GM12872 (cell line): ENCODE data around the gene FRMD1.

Source experiments
- CTCF ChIP-seq: IDR thresholded peaks from 3 replicates; pipeline ENCODE4 v1.5.1; 2011; ENCODE audit warnings: low read depth, mild to moderate bottlenecking, low read length, moderate library complexity; ENCODE audit not compliant: insufficient read depth

FRMD1 gene

GRCh38 chr6:168044521-168045130 lies 34.4 kb downstream of the FRMD1 start:
- TF ChIP-seq CTCF = no peak

GRCh38 chr6:168043848-168044415 lies 35.1 kb downstream of the FRMD1 start:
- no peak for TF ChIP-seq CTCF

DNA sequence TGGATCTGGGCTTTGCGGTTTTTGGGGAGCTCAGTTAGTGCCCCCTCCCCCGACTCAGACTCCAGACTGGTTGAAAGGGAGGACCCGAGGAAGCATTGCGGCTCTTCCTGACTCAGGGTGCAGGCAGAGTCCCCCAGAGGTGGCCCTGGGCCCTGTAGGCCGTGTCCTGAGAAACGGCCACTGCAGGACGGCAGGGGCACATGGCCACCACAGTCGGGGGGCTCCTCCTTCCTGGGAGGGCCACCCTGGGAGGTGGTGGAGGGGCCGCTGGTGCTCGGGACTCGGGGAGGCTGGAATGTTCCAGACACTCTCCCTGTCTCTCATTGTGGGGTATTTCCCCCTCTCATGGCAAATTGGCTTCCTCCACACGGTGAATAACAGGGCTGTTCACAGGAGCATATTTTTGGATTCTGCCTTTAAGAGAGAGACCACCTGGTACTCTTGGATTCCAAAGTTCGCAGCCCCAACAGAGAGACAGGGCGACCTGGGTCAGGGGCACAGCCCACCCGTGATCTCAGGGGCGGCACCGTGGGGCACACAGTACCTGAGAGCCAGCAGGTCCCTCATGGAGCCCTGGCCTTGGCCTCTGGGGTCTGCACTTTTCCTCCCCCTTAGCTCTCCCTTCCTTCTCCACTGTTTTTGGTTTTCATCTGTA lies 35.7 kb downstream of the FRMD1 start:
- TF ChIP-seq CTCF = no peak

DNA sequence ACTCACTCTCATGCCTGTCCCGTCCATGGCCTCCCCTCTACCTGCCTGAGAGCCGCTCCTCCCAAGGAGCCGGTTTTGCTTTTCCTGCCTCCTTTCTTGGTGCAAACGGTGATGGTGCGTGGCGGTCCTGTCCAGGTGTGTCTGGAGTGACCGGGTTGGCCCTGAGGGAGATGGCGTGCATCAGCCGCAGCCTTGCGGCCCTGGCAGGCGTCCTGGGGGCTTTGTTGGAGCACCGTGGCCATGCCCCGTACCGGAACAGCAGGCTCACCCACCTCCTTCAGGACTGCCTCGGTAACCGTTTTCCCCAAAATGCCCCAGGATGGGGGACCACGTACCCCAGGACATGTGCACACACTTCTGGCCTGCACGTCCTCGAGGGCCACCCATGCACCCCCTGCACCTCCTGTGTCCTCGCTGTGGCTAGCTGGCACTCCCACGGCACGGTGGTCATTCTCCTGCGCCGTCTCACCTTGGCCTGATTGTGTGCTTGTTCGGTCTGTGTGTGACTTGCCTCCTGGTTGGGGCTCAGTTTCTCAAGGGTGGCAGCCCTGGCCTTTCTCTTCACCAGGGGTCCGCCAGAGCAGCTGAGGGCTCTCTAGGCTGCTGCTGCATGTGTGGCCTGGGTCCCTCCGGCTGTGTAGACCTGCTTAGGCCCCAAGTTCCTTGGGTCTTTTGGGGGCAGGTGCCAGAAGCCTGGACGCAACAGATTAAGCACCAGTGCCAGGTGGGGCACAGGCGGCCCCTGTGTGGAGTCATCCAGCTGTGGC lies 36.4 kb downstream of the FRMD1 start:
- no peak for TF ChIP-seq CTCF

GRCh38 chr6:168041928-168042327 lies 37.1 kb downstream of the FRMD1 start:
- no peak for TF ChIP-seq CTCF

- TF ChIP-seq CTCF = no peak
Measured at GRCh38 chr6:168040856-168041496, 38.0 kb downstream of the FRMD1 start.

- TF ChIP-seq CTCF = no peak
Measured at GRCh38 chr6:168039849-168040248, 39.2 kb downstream of the FRMD1 start.
